T1000 (cell line): ENCODE results near the gene RCVRN.
"Not testable (repeated sequence)": the region's sequence is repeated elsewhere in the genome, so short reads cannot be mapped to it uniquely, and the experiment has no call there.

Source experiments
- DNase-seq: peaks from one replicate; lab custom pipeline; 2025; ENCODE audit warnings: mixed read lengths; lab: John Stamatoyannopoulos, UW

The RCVRN gene

GRCh38 chr17:9922012-9922848 is 17.2 kb upstream of the RCVRN start:
- DNase-seq, result no peak

GRCh38 chr17:9921216-9921615 is 16.1 kb upstream of the RCVRN start:
- DNase-seq, result not testable (repeated sequence)

DNA sequence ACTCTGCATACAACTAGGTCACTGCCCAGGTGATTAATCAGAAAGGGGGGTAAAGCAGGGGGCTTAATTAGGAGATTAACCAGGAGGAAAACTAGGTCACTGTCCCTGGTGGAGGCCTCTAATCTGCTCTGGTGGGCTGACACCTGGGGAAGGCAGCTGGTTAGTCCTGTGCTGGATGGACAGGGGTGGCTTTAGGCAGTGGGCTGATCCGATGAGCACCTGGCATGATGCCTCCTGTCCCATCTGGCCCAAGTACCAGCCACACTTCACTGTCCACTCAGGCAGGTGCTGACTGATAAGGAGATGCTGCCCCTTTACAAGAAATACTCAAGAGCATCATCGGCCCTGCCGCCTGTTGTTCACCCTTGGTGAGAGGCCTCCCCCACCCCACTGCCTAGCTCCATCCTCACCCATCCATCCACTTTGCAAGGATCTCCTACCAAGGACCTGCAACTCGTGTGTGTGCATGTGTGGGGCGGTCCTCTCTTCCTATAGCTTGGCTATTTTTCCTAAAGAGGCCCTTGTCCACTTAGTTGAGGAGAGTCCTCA is 13.8 kb upstream of the RCVRN start:
- no peak for DNase-seq

DNA sequence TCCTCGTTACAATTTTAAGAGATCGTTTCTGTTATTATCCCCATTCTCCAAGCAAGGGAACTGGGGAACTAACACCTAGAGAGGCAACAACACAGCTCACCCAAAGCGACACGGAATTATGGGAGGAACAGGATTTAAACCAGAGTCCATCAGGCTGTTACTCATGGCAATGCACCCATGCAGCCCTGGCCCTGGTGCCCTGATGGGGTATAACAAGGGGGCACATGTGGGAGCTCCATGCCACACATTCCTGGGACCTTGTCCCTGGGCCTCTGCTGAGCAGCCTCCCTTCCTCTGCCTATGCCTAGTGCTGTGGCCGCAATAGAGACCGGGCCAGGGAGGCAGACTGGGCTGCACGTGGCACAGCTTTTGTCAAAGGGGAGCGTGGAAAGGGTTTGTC is 13.3 kb upstream of the RCVRN start:
- DNase-seq, result no peak

GRCh38 chr17:9917801-9918200 is 12.7 kb upstream of the RCVRN start:
- DNase-seq, result no peak

- DNase-seq, result no peak
These were observed 12.1 kb upstream of the RCVRN start for GRCh38 chr17:9917131-9917530.

- no peak for DNase-seq
These were observed 11.0 kb upstream of the RCVRN start for GRCh38 chr17:9916108-9916507.

GRCh38 chr17:9913476-9913875 is 8.4 kb upstream of the RCVRN start:
- no peak for DNase-seq

DNA sequence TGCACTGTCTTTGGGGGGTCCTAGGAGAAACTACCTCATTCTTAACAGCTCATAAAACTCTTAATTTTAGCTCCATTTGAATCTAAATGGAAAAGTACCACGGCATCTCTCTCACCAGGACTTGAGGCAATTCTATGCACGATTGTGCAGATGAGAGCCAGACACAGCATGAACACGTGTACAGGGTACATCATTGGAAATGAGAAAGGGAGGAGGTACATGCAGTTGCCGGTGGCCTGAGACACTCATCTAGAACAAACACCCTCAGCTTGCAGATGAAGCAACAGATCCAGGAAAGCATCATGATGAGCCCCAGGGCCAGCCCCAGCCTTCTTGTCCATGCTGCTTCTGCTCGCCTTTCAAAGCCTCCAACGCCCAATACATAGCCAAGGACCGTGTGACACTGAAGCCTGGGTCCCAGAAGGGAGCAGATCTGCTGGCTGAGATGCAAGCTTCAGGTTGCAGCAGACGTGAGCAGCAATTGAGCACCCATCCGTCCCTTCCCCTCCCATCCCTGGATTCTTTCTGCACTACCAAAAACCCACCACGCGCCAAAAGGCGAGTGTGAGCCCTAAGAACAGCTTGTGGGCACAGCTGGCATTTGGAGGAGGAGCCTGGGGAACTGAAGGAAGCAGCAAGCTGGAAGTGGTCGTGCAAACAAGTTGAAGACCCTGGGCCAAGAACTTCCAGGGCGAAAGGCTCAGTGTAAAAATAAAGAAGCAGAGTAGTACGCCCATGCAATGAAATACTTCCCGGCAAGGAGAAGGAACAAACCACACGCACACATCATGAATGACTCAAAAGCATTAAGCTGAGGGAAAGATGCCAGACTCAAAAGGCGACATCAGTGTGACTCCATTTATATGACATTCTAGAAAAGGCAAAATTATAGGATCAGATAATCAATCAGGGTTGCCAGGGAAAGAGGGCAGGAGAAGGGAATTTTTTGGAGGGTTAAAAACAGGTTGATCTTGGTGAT is 7.3 kb upstream of the RCVRN start:
- DNase-seq, result no peak

- DNase-seq, result no peak
These were observed 6.0 kb upstream of the RCVRN start for GRCh38 chr17:9911089-9911488.

- no peak for DNase-seq
These were observed 3.6 kb upstream of the RCVRN start for GRCh38 chr17:9908649-9909042.

GRCh38 chr17:9907883-9908648 is 3.0 kb upstream of the RCVRN start:
- DNase-seq, result peak; percentile 5

- no peak for DNase-seq
These were observed 2.1 kb upstream of the RCVRN start for GRCh38 chr17:9907131-9907530.

DNA sequence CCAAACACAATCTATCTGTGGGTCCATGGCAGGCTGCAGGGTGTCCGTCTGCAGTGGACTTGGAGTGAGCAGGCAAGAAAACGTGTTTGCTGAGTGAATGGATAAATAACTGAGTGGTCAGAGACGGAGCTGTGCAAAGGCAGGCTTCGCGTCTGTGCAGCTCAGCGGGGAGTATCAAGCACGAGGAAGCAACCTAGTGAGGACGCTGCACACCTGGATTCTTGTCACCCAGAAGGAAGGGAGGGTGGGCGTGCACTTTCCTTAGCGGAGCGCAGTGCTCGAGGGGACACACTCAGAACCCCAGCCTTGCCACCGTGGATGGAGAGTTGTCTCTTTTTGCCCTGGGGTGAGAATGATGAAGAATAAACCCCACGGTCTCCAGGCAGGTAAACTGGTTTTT is 1.5 kb upstream of the RCVRN start:
- no peak for DNase-seq

DNA sequence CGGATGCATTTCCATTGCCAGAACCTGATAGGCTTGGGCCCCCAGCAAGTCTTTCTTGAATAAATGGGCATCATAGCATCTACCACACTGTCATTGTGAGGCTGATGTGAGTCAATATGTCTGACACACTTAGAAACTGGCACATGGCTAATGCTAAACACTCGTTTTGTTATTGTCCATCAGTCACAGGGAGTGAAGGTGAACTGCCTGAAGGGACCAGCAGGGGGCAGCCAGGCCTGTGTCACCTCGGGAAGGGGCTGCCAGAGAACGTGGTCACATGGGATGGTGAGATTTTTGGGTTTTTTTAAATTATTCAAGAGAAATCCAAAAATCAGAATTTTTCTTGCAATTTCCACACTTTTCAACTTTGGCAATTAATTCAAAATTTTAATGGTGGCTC is 831 bp upstream of the RCVRN start:
- DNase-seq, result no peak

- no peak for DNase-seq
These were observed 594 bp downstream of the RCVRN start for GRCh38 chr17:9904277-9905077.

DNA sequence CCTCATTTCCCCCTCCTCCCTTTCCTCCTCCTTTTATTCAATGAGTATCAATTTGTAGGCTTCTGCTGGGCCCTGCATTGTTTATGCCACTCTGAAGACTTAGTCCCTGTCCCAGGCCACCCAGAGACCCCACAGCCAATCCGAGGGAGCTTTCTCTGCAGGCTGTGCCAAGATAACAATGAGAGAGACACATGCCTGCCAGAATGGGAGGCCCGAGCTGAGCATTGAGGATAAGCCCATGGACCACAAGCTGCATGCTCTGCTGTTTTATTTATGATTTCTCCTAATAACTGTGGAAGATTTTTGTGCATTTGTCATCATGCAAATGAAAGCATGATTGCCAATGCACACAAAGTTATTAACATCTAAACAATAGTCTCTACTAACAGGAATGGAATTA is 3.0 kb downstream of the RCVRN start:
- DNase-seq, result no peak

DNA sequence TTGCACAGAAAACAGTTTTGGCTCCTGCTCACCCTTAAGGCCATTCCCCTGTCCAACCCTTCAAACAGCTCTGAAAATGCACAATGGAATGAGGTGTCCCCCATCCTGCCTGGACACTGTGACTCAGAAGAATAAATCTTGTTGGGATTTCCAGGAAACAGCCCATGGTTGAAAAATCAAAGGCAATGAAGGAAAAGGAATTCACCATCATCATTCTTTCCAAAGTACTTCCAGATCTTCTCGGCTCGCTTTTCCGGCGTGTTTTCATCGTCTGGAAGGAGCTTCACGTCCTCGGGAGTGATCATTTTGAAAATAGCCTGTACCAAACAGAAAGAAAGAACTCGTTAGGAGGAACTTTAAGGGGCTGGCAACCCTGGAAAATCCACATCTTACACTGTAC is 4.3 kb downstream of the RCVRN start:
- DNase-seq, result no peak

DNA sequence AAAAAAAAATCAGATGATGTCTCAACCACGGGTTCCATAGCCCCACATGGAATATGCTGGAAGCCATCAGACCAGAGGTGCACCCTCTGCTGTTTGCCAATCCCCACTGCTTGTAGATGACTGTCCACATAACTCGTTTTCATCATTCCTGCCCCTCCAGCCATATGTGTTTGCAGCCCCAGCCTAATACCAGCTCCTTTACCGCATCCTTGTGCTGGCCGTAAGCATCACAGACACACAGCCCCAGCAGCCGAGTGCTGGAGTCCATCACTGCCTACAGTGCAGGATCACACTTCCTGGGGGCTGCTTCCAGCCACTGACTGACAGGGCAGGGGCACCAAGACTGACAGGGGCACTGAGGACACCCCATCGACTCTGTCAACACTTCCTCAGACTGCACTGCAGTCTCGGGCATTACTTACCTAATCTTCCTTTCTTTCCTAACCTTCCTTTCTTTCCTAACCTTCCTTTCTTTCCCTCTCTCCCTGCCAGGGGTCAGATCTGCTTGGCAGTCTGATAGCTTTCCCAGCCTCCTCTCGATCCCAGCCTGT is 5.0 kb downstream of the RCVRN start:
- no peak for DNase-seq

DNA sequence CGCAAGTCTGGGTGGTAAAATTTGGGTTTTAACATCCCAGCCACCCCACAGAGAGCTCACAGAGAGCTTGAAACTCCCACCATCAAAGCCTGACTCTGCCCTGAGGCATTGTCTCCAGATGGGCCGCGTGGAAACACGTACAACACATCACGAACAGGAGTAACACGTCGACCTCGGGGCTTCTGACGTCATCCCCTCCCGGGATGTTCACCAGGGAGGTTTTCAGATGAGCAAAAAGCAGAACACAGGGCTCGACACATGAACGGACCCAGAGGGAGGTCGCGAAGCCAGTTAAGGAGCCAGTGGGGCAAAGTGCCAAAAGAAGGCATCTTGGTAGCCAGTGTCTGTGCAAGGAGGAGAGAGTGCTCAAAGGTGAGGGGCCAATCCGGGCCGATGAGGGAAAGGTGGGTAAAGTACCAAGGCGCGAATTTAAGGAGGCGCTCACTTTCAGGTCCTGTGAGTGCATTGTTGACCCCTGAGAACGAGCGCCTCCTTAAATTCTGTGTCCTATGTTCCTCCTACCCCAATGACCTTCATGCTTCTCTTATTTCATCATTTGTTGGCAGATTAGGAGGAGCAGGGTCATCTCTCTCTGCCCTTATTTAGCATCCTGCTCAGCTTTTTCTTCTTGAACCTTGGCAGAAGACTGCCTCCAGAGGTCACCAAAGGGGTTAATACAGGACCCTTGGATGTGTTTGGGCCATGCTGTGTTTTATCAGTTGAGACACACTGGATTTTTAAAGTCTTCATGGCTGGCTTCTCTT is 5.6 kb downstream of the RCVRN start:
- DNase-seq, result no peak
